ENCODE measurements around the gene MAD1L1.

The MAD1L1 gene

GRCh38 chr7:2241580-2242540 lies 9.1 kb upstream of the MAD1L1 start, which contains the start of the genes MRM2 and NUDT1:
MRM2 (minus strand) TSS chr7:2242205; CDS start chr7:2242169, 36 bp downstream.
NUDT1 (plus strand) TSS chr7:2242226; CDS start chr7:2244575, 2,349 bp downstream.
- peak; percentile 45 for DNase-seq

- DNase-seq, result no peak
Observed at GRCh38 chr7:2239242-2239641, 6.5 kb upstream of the MAD1L1 start.

GRCh38 chr7:2237109-2237602 lies 4.4 kb upstream of the MAD1L1 start:
- no peak for DNase-seq

- no peak for DNase-seq
Observed at GRCh38 chr7:2233926-2234325, 1.2 kb upstream of the MAD1L1 start.

- DNase-seq, result no peak
Observed at GRCh38 chr7:2231992-2232765, 566 bp downstream of the MAD1L1 start.

- DNase-seq, result no peak
Observed at GRCh38 chr7:2230882-2231281, 1.9 kb downstream of the MAD1L1 start.

- no peak for DNase-seq
Observed at GRCh38 chr7:2230226-2230625, 2.5 kb downstream of the MAD1L1 start.

- no peak for DNase-seq
Observed at GRCh38 chr7:2229467-2229866, 3.3 kb downstream of the MAD1L1 start.

- no peak for DNase-seq
Observed at GRCh38 chr7:2228921-2229320, 3.8 kb downstream of the MAD1L1 start.

- DNase-seq, result no peak
Observed at GRCh38 chr7:2227699-2228098, 5.0 kb downstream of the MAD1L1 start.

GRCh38 chr7:2225830-2226229 lies 6.9 kb downstream of the MAD1L1 start:
- DNase-seq, result no peak

- no peak for DNase-seq
Observed at GRCh38 chr7:2225336-2225735, 7.4 kb downstream of the MAD1L1 start.

- no peak for DNase-seq
Observed at GRCh38 chr7:2224934-2225333, 7.8 kb downstream of the MAD1L1 start.

GRCh38 chr7:2224491-2224928 lies 8.2 kb downstream of the MAD1L1 start:
- DNase-seq, result no peak

GRCh38 chr7:2223321-2223720 lies 9.4 kb downstream of the MAD1L1 start:
- no peak for DNase-seq

GRCh38 chr7:2222516-2222915 lies 10.2 kb downstream of the MAD1L1 start:
- DNase-seq, result no peak

- no peak for DNase-seq
Observed at GRCh38 chr7:2220954-2221353, 11.8 kb downstream of the MAD1L1 start.

GRCh38 chr7:2220506-2220905 lies 12.2 kb downstream of the MAD1L1 start:
- DNase-seq, result no peak

GRCh38 chr7:2220030-2220429 lies 12.7 kb downstream of the MAD1L1 start:
- DNase-seq, result no peak

- no peak for DNase-seq
Observed at GRCh38 chr7:2219606-2220005, 13.1 kb downstream of the MAD1L1 start.

GRCh38 chr7:2219136-2219535 lies 13.6 kb downstream of the MAD1L1 start:
- DNase-seq, result no peak

- no peak for DNase-seq
Observed at GRCh38 chr7:2218444-2218785, 14.3 kb downstream of the MAD1L1 start.

GRCh38 chr7:2217716-2218443 lies 14.9 kb downstream of the MAD1L1 start:
- no peak for DNase-seq

All from activated CD4-positive, alpha-beta T cell treated with anti-CD3 and anti-CD28 coated beads for 1 hour (primary cell).